Stimulated activated CD8-positive, alpha-beta memory T cell treated with anti-CD3 and anti-CD28 coated beads, Interleukin-15, amount 100 ng/mL, for 48 hours (primary cell): ENCODE data around the gene ARHGEF3.

Experiments used
- DNase-seq, 2 donors: peaks; one replicate each; pipeline ENCODE4 v3.0.0-alpha.2; 2020; ENCODE audit warnings: low read depth in 2 of 2

ARHGEF3 gene

GRCh38 chr3:56681984-56682461 is 119.7 kb downstream of the ARHGEF3 start:
- no peak for DNase-seq

- no peak for DNase-seq
Observed at GRCh38 chr3:56680054-56680580, 121.6 kb downstream of the ARHGEF3 start.
